ENCODE data around the gene ZBTB21. TPM values are rescaled to one million over a fixed set of nuclear protein-coding genes. Genes with fewer than 3 reads are reported as not detected.

ZBTB21 gene
- polyA plus RNA-seq, 3 donors: 4.7 to 7.2 (median 6.3) TPM

GRCh38 chr21:42048870-42049577, 38.9 kb upstream of the ZBTB21 start:
- H3K27me3 Mint-ChIP-seq (ENCODE audit: low read depth in 3 of 3): peaks cover 4 to 18% (median 12%) of the 10 kb centered on the region in 3 donors
- no peaks in the 10 kb centered on the region for H3K36me3 ChIP-seq (replicated peaks in 1 of 2; ENCODE audit: control insufficient read depth in 1 of 2, insufficient read depth in 2 of 2, low read length in 2 of 2)
- DNase-seq: no peak
- H3K4me3 ChIP-seq (replicated peaks in 1 of 3; ENCODE audit: low read depth in 2 of 3, low read length in 3 of 3): no peak overlapping the region
- H3K27ac ChIP-seq (ENCODE audit: low read depth in 1 of 2, low read length in 2 of 2): no peak overlapping the region
- no peak overlapping the region for H3K9ac ChIP-seq (ENCODE audit: insufficient read depth, low read length, poor library complexity, severe bottlenecking)
- no peaks in the 10 kb centered on the region for H3K9me3 Mint-ChIP-seq
- no peaks in the 10 kb centered on the region for H4K20me1 ChIP-seq (ENCODE audit: insufficient read depth, low read length)
- no peak overlapping the region for H3K27ac Mint-ChIP-seq
- TF ChIP-seq CTCF (IDR thresholded peaks at IDR 0.05): no peak
- no peak overlapping the region for H3K4me3 Mint-ChIP-seq
- WGBS (ENCODE audit: insufficient coverage): 93% methylated on average over 6 of the region's 10 CpGs
- peaks cover 2% of the 10 kb centered on the region for H3K4me1 Mint-ChIP-seq
- H3K27me3 ChIP-seq (ENCODE audit: control insufficient read depth in 2 of 2, insufficient read depth in 2 of 2, low read length in 2 of 2): peaks cover 0 to 14% of the 10 kb centered on the region in 2 donors
- intact Hi-C loops (cut with micrococcal nuclease): no loop called here
- H3K9me3 ChIP-seq (replicated peaks in 1 of 2; ENCODE audit: control insufficient read depth in 1 of 2, insufficient read depth in 1 of 2, low read length in 2 of 2): no peaks in the 10 kb centered on the region
- no peaks in the 10 kb centered on the region for H3K36me3 Mint-ChIP-seq
- H3K4me2 ChIP-seq (replicated peaks; ENCODE audit: extremely low read depth, low read length, poor library complexity, severe bottlenecking): no peak overlapping the region
- no peaks in the 10 kb centered on the region for H3K4me1 ChIP-seq (ENCODE audit: control insufficient read depth in 1 of 2, insufficient read depth in 2 of 2, low read length in 2 of 2)
- H3K79me2 ChIP-seq (ENCODE audit: insufficient read depth, low read length): no peaks in the 10 kb centered on the region
- H2AFZ ChIP-seq (ENCODE audit: insufficient read depth, low read depth, low read length, poor library complexity, severe bottlenecking): no peak overlapping the region

- no peak for TF ChIP-seq CTCF (IDR thresholded peaks at IDR 0.05)
- H3K27ac Mint-ChIP-seq: no peak overlapping the region
- H3K27me3 Mint-ChIP-seq (ENCODE audit: low read depth in 3 of 3): peaks cover 4 to 16% (median 9%) of the 10 kb centered on the region in 3 donors
- no peaks in the 10 kb centered on the region for H3K9me3 Mint-ChIP-seq
- H4K20me1 ChIP-seq (ENCODE audit: insufficient read depth, low read length): no peaks in the 10 kb centered on the region
- no peak overlapping the region for H3K4me3 Mint-ChIP-seq
- no peak overlapping the region for H3K4me2 ChIP-seq (replicated peaks; ENCODE audit: extremely low read depth, low read length, poor library complexity, severe bottlenecking)
- peaks cover 2% of the 10 kb centered on the region for H3K4me1 Mint-ChIP-seq
- no peak overlapping the region for H3K9ac ChIP-seq (ENCODE audit: insufficient read depth, low read length, poor library complexity, severe bottlenecking)
- intact Hi-C loops (cut with micrococcal nuclease): no loop called here
- H3K4me3 ChIP-seq (replicated peaks in 1 of 3; ENCODE audit: low read depth in 2 of 3, low read length in 3 of 3): no peak overlapping the region
- 87% methylated on average over 9 of the region's 19 CpGs for WGBS (ENCODE audit: insufficient coverage)
- H3K36me3 Mint-ChIP-seq: no peaks in the 10 kb centered on the region
- no peaks in the 10 kb centered on the region for H3K4me1 ChIP-seq (ENCODE audit: control insufficient read depth in 1 of 2, insufficient read depth in 2 of 2, low read length in 2 of 2)
- no peak overlapping the region for H2AFZ ChIP-seq (ENCODE audit: insufficient read depth, low read depth, low read length, poor library complexity, severe bottlenecking)
- no peak for DNase-seq
- H3K9me3 ChIP-seq (replicated peaks in 1 of 2; ENCODE audit: control insufficient read depth in 1 of 2, insufficient read depth in 1 of 2, low read length in 2 of 2): no peaks in the 10 kb centered on the region
- H3K79me2 ChIP-seq (ENCODE audit: insufficient read depth, low read length): no peaks in the 10 kb centered on the region
- H3K27me3 ChIP-seq (ENCODE audit: control insufficient read depth in 2 of 2, insufficient read depth in 2 of 2, low read length in 2 of 2): peaks cover 0 to 14% of the 10 kb centered on the region in 2 donors
- H3K36me3 ChIP-seq (replicated peaks in 1 of 2; ENCODE audit: control insufficient read depth in 1 of 2, insufficient read depth in 2 of 2, low read length in 2 of 2): no peaks in the 10 kb centered on the region
- H3K27ac ChIP-seq (ENCODE audit: low read depth in 1 of 2, low read length in 2 of 2): no peak overlapping the region
These were observed 37.9 kb upstream of the ZBTB21 start for GRCh38 chr21:42047821-42048613.

Measured in CD14-positive monocyte (primary cell).